Measurements from ENCODE around the gene BDKRB2.

DNA sequence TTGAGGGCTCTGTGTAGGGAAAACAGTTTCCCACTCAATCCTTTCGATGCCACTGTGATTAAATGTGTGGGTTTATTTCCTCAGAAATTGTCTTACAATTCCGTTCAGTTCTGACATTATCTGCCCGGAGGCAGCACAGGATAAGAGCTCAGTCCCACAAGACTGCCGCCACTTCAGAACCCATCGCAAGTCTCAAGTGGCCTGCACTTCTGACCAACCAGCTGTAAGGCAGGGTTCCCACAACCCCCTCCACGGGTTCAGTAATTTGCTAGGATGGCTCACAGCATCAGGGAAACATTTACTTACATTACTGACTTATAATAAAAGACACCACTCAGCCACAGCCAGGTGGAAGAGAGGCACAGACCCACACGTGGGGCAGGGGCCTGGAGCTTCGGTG lies 17.2 kb downstream of the BDKRB2 start:
- TF ChIP-seq, protein P1, sequence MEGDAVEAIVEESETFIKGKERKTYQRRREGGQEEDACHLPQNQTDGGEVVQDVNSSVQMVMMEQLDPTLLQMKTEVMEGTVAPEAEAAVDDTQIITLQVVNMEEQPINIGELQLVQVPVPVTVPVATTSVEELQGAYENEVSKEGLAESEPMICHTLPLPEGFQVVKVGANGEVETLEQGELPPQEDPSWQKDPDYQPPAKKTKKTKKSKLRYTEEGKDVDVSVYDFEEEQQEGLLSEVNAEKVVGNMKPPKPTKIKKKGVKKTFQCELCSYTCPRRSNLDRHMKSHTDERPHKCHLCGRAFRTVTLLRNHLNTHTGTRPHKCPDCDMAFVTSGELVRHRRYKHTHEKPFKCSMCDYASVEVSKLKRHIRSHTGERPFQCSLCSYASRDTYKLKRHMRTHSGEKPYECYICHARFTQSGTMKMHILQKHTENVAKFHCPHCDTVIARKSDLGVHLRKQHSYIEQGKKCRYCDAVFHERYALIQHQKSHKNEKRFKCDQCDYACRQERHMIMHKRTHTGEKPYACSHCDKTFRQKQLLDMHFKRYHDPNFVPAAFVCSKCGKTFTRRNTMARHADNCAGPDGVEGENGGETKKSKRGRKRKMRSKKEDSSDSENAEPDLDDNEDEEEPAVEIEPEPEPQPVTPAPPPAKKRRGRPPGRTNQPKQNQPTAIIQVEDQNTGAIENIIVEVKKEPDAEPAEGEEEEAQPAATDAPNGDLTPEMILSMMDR (IDR thresholded peaks at IDR 0.05): no peak
- TF ChIP-seq POLR2A (IDR thresholded peaks at IDR 0.05): no peak

Measured in adrenal gland (tissue), 5 donors.